HG03460 (cell line): ENCODE results near the gene NPAS3.

Experiments
- ATAC-seq: cut with Tn5 transposase; IDR thresholded peaks from one replicate; pipeline ENCODE4 v1.9.1; 2021; ENCODE audit not compliant: unreplicated experiment

NPAS3 gene

GRCh38 chr14:33692762-33693161 lies 754.1 kb downstream of the NPAS3 start:
- ATAC-seq = no peak

- ATAC-seq = no peak
Observed at GRCh38 chr14:33693237-33693636, 754.6 kb downstream of the NPAS3 start.

GRCh38 chr14:33696165-33696564 lies 757.5 kb downstream of the NPAS3 start:
- no peak for ATAC-seq

GRCh38 chr14:33699300-33699983 lies 760.8 kb downstream of the NPAS3 start:
- ATAC-seq = no peak

GRCh38 chr14:33700052-33700451 lies 761.4 kb downstream of the NPAS3 start:
- ATAC-seq = no peak

GRCh38 chr14:33702293-33702692 lies 763.6 kb downstream of the NPAS3 start:
- no peak for ATAC-seq

GRCh38 chr14:33704481-33704880 lies 765.8 kb downstream of the NPAS3 start:
- no peak for ATAC-seq

GRCh38 chr14:33705490-33705889 lies 766.8 kb downstream of the NPAS3 start:
- ATAC-seq = no peak

GRCh38 chr14:33707716-33708115 lies 769.0 kb downstream of the NPAS3 start:
- ATAC-seq = no peak

GRCh38 chr14:33709283-33709682 lies 770.6 kb downstream of the NPAS3 start:
- ATAC-seq = no peak

- ATAC-seq = no peak
Observed at GRCh38 chr14:33709711-33710110, 771.0 kb downstream of the NPAS3 start.

GRCh38 chr14:33710273-33710672 lies 771.6 kb downstream of the NPAS3 start:
- ATAC-seq = no peak

- ATAC-seq = no peak
Observed at GRCh38 chr14:33711194-33711593, 772.5 kb downstream of the NPAS3 start.

GRCh38 chr14:33711811-33712216 lies 773.1 kb downstream of the NPAS3 start:
- ATAC-seq = no peak

GRCh38 chr14:33714527-33715226 lies 776.0 kb downstream of the NPAS3 start:
- ATAC-seq = no peak

GRCh38 chr14:33715227-33715528 lies 776.5 kb downstream of the NPAS3 start:
- no peak for ATAC-seq

GRCh38 chr14:33716921-33717320 lies 778.2 kb downstream of the NPAS3 start:
- ATAC-seq = no peak

- no peak for ATAC-seq
Observed at GRCh38 chr14:33717866-33718265, 779.2 kb downstream of the NPAS3 start.

- no peak for ATAC-seq
Observed at GRCh38 chr14:33720284-33720787, 781.7 kb downstream of the NPAS3 start.

GRCh38 chr14:33726685-33727084 lies 788.0 kb downstream of the NPAS3 start:
- ATAC-seq = no peak

GRCh38 chr14:33727606-33728005 lies 788.9 kb downstream of the NPAS3 start:
- ATAC-seq = no peak

- ATAC-seq = no peak
Observed at GRCh38 chr14:33728010-33728498, 789.4 kb downstream of the NPAS3 start.
